Astrocyte of the cerebellum (primary cell): ENCODE data around the gene GMDS.

Experiments
- DNase-seq: peaks from one replicate; pipeline ENCODE4 v3.0.0-alpha.2; 2011; ENCODE audit warnings: low read depth
- H3K4me3 ChIP-seq: 2 replicates; pipeline ENCODE4 v1.5.1; 2011; ENCODE audit warnings: mild to moderate bottlenecking, low read depth, low read length, moderate library complexity
- in situ Hi-C: cut with HindIII; loops from 2 replicates; pipeline ENCODE4 v1.10.0; 2017; ENCODE audit warnings: low sequenced_read_pairs
- TF ChIP-seq, protein P1 (sequence below): IDR thresholded peaks from 2 replicates; pipeline ENCODE4 v1.5.1; 2012; ENCODE audit warnings: low read length, low read depth, moderate library complexity, mild to moderate bottlenecking; ENCODE audit errors: missing control alignments

Gene GMDS

DNA sequence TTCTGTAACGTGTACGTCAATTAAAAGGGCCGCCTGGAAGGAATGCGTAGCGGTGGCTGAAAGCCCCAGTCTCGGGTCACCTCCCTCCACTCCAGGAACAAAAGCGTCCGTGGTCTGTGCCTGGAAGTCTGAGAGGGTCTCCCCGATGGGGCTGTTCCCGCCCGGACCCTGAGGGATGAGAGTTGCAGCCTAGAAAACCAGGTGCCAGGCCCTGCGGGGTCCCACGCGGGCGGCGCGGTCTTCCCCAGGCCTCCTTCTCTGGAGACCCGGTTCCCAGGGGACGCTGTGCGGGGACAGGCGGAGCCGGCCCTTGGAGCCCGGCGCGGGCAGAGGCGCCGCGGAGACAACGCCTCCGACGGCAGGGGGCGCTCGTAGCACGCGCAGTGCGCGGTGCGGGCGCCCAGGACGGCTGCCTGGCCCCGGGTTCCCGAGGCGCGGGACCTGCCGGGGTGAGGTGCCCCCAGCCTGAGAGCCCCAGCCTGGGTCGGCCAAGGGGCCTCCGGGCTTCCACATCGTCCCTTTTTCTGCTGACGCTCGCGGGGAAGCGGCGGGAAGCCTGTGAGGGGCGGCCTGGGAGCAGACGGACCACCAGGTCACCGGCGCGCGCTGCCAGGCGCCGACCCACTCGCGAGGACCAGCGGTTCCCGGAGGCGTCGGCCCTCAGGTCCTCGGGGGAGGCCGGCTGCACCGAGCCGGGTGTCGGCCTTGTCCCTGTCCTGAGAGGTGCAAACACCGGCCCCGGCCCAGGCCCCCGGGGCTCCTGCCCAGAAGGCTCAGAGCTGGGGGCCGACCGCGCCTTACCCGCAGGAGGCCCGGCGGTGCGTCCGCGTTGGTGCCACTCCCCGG is 641.0 kb downstream of the GMDS start:
- in situ Hi-C loops, result loop anchor here (5.0 to 10.0 kb wide), 3 partner anchors 498 to 1033 kb away; no protein-coding TSS in a partner anchor
- peak overlapping the region; percentile 37 for H3K4me3 ChIP-seq
- no peak for DNase-seq
- TF ChIP-seq, protein P1, sequence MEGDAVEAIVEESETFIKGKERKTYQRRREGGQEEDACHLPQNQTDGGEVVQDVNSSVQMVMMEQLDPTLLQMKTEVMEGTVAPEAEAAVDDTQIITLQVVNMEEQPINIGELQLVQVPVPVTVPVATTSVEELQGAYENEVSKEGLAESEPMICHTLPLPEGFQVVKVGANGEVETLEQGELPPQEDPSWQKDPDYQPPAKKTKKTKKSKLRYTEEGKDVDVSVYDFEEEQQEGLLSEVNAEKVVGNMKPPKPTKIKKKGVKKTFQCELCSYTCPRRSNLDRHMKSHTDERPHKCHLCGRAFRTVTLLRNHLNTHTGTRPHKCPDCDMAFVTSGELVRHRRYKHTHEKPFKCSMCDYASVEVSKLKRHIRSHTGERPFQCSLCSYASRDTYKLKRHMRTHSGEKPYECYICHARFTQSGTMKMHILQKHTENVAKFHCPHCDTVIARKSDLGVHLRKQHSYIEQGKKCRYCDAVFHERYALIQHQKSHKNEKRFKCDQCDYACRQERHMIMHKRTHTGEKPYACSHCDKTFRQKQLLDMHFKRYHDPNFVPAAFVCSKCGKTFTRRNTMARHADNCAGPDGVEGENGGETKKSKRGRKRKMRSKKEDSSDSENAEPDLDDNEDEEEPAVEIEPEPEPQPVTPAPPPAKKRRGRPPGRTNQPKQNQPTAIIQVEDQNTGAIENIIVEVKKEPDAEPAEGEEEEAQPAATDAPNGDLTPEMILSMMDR, result peak; percentile 70

DNA sequence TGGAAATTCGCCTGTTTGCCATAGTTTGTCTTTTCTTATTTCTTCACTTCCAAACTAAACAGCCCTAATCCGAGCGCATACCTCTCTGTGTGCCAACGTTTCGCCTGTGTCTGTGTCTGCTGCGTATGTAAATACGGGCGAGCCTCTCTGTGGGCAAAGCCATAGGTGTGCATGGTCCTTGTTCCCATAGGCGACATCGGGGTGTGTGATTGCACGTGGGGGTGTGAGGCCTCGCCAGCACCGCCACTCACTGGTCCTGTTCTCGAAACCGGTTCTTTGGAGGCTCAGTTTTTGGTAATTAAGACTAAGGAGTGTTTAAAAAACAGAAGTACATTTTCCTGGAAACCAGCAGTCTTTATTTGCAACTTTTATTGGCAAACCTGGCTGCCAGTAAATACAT is 641.7 kb downstream of the GMDS start:
- in situ Hi-C loops, result loop anchor here (5.0 to 10.0 kb wide), 2 partner anchors 499 to 591 kb away; no protein-coding TSS in a partner anchor
- H3K4me3 ChIP-seq, result no peak overlapping the region
- TF ChIP-seq, protein P1, result no peak
- no peak for DNase-seq

DNA sequence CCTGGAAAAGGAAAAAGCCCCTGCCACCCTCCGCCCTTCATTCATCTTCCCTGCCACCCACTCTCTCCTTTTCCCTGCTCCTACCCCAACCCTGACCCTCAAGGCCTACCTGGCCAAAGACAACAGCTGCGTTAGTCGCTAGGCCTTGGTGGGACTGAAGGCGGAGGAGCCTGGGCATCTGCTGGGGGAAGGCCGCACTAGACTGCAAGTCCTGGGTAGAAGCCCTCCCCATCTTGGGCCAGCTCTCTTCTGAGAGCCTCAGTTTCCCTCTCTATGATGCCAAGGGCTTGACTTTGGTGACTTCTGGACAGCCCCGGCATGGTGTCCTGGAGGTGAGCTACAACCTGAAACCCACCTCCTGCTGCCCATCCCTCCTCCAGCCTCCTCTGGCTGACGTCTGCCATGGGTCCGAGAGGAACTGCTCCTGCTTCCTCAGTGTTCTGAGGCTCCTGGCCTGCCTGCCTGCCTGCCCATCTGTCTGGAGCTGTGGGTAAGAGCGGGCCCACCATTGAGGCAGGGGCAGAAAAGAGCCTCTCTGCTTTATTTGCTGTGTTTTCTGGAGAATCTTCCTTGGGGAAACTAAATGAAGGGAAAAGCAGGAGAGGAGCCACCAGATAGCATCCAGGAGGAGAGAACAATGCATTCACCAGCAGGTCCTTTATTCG is 643.2 kb downstream of the GMDS start:
- TF ChIP-seq, protein P1, result no peak
- in situ Hi-C loops, result loop anchor here (5.0 to 10.0 kb wide), 2 partner anchors 500 to 593 kb away; no protein-coding TSS in a partner anchor
- DNase-seq, result no peak
- H3K4me3 ChIP-seq, result no peak overlapping the region

DNA sequence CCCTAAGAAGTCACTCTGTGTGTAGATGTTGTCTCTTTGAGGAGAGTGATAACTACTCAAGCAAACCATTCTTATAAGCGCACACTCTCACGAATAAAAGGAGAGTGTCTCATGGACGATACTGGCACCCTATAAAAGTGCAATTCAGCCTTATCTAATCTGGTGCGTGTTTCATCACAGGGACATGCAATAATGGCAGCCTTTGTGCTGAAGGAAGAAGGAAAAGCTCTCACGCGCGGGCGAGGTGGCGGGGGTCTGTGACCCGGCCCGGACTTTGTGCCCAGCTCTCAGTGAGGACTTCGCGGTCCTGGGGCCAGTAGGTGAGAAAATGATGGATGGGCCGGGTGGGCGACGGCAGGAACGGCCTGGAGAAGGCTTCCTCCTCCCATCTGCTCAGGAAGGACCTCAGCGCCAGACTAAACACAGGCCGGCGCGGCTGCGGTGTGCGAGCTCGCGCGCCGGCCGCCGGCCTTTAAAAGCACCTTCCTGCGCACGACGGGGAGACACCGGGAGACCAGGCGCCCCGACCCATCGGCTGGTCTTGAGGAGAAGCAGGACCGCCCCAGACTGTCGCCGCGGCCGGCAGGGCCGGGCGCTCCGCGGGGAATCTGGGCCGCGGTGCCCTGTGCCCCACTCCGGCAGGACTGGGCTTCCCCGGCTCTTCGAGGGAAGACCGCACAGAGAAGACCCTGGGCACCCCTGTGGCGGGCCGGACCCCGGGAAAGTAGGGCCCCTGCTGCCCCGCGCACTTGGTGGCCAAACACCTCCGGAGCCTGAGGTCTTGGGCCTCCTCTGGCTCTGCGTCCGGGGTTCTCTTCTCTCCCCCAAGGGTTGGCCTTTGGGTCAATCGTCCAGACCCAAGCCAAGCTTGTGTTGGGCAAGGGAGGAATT is 644.0 kb downstream of the GMDS start:
- TF ChIP-seq, protein P1, result no peak
- no peak for DNase-seq
- no peak overlapping the region for H3K4me3 ChIP-seq
- in situ Hi-C loops, result loop anchor here (5.0 to 10.0 kb wide), 2 partner anchors 501 to 593 kb away; no protein-coding TSS in a partner anchor

DNA sequence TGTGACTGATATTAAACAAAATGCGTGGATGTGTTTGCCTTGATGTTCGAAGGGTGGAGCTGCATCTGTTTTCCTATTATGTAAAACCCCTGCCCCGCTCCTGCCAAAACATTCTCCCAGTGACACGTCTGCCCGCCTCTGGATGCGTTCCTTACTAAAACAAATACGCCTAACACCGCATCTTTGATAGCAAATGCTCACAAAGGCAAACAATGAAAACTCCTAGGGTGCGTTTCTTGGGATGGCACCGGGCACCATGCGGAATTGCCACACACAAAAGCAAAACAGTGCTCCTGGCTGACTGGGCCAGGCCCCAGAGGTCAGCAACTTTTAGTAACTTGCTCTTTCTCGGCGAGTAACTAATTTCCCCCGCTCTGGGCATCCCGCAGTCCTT is 644.6 kb downstream of the GMDS start:
- H3K4me3 ChIP-seq, result no peak overlapping the region
- in situ Hi-C loops, result loop anchor here (5.0 to 10.0 kb wide), 2 partner anchors 502 to 594 kb away; no protein-coding TSS in a partner anchor
- DNase-seq, result no peak
- TF ChIP-seq, protein P1, result no peak
